Measurements from ENCODE around the gene MGAT4B. TPM values are rescaled to one million over a fixed set of nuclear protein-coding genes. Genes with fewer than 3 reads are reported as not detected.
A peak's percentile ranks its signal among the peaks of the same experiment; 100 is the strongest.
"Not testable (repeated sequence)": the region's sequence is repeated elsewhere in the genome, so short reads cannot be mapped to it uniquely, and the experiment has no call there.

MGAT4B gene
- total RNA-seq, 1 donor from 2014 or later: 207 TPM

- TF ChIP-seq, protein P1, sequence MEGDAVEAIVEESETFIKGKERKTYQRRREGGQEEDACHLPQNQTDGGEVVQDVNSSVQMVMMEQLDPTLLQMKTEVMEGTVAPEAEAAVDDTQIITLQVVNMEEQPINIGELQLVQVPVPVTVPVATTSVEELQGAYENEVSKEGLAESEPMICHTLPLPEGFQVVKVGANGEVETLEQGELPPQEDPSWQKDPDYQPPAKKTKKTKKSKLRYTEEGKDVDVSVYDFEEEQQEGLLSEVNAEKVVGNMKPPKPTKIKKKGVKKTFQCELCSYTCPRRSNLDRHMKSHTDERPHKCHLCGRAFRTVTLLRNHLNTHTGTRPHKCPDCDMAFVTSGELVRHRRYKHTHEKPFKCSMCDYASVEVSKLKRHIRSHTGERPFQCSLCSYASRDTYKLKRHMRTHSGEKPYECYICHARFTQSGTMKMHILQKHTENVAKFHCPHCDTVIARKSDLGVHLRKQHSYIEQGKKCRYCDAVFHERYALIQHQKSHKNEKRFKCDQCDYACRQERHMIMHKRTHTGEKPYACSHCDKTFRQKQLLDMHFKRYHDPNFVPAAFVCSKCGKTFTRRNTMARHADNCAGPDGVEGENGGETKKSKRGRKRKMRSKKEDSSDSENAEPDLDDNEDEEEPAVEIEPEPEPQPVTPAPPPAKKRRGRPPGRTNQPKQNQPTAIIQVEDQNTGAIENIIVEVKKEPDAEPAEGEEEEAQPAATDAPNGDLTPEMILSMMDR (IDR thresholded peaks at IDR 0.05): no peak
- intact Hi-C loops (cut with DNase I): no loop called here
- Histone ChIP-seq H3K4me1 (no peaks in the 10 kb centered on the region), H3K27ac (no peak overlapping the region), H3K36me3 (peaks cover 59 to 90% of the 10 kb centered on the region in 2 donors), H3K9me3 (peaks cover 5 to 7% of the 10 kb centered on the region in 2 donors), H3K4me3 (no peak overlapping the region), H3K27me3 (no peaks in the 10 kb centered on the region)
- no peak for DNase-seq (ENCODE audit: low spot score in 2 of 2)
These were observed 33.7 kb upstream of the MGAT4B start for GRCh38 chr5:179840321-179840720.

DNA sequence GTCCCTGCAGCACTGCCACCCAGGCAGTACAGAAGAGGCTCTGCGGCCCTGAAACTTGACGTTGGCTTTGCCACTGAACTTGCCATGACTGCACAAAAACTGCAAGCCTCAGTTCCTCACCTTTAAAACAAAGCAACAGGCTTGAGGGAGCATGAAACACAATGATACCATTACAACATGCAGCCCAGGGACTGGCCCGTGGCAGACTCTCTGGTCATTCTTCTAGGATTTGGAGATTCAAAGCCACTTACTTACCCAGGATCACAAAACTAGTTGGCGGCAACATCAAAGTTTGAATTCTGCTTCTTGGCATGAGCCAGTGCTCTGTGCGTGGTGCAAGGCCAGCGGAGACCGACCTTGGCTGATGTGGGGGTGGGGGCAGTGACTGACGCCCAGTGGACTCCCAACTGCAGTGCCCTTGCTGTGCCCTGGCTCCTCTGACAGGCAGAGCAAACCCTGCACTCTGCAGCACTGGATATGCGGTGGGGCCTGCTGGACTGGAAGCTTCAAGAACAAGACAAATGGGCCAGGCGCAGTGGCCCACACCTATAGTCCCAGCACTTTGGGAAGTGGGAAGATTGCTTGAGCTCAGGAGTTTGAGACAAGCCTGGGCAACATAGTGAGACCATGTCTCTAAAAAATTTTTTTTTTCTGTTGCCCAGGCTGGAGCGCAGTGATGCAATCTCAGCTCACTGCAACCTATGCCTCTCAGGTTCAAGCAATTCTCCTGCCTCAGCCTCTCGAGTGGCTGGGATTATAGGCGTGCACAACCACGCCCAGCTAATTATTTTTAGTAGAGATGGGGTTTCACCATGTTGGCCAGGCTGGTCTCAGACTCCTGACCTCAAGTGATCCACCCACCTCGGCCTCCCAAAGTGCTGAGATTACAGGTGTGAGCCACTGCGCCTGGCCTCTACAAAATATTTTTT, 32.9 kb upstream of the MGAT4B start:
- intact Hi-C loops (cut with DNase I): no loop called here
- no peaks in the 10 kb centered on the region for H3K4me1 ChIP-seq
- H3K27ac ChIP-seq: no peak overlapping the region
- H3K27me3 ChIP-seq: no peaks in the 10 kb centered on the region
- peaks cover under 1% of the 10 kb centered on the region in 2 donors for H3K9me3 ChIP-seq
- H3K36me3 ChIP-seq: peaks cover 60 to 84% of the 10 kb centered on the region in 2 donors
- no peak for DNase-seq (ENCODE audit: low spot score in 2 of 2)
- TF ChIP-seq, protein P1 (IDR thresholded peaks at IDR 0.05): no peak
- H3K4me3 ChIP-seq: no peak overlapping the region

GRCh38 chr5:179837076-179838011, 30.7 kb upstream of the MGAT4B start:
- H3K4me3 ChIP-seq: no peak overlapping the region
- no peaks in the 10 kb centered on the region for H3K4me1 ChIP-seq
- no peaks in the 10 kb centered on the region for H3K27me3 ChIP-seq
- H3K27ac ChIP-seq: no peak overlapping the region
- intact Hi-C loops (cut with DNase I): no loop called here
- DNase-seq (ENCODE audit: low spot score in 2 of 2): no peak
- TF ChIP-seq, protein P1 (IDR thresholded peaks at IDR 0.05): no peak
- peaks cover 77 to 86% of the 10 kb centered on the region in 2 donors for H3K36me3 ChIP-seq
- H3K9me3 ChIP-seq: no peaks in the 10 kb centered on the region

DNA sequence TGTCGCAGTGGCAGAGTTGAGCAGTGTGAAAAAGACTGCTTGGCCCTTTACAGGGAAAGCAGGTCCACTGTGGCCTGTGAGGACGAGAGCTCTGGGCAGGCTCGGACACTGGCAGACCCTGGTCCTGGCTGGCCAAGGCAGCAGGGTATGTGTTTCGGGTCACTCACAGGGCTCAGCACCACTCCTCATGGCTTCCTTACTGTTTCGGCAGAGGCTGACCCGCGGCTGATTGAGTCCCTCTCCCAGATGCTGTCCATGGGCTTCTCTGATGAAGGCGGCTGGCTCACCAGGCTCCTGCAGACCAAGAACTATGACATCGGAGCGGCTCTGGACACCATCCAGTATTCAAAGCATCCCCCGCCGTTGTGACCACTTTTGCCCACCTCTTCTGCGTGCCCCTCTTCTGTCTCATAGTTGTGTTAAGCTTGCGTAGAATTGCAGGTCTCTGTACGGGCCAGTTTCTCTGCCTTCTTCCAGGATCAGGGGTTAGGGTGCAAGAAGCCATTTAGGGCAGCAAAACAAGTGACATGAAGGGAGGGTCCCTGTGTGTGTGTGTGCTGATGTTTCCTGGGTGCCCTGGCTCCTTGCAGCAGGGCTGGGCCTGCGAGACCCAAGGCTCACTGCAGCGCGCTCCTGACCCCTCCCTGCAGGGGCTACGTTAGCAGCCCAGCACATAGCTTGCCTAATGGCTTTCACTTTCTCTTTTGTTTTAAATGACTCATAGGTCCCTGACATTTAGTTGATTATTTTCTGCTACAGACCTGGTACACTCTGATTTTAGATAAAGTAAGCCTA, 29.8 kb upstream of the MGAT4B start:
- Histone ChIP-seq H3K4me3 (no peak overlapping the region), H3K27me3 (no peaks in the 10 kb centered on the region), H3K4me1 (no peaks in the 10 kb centered on the region), H3K36me3 (peaks cover 81 to 86% of the 10 kb centered on the region in 2 donors), H3K9me3 (no peaks in the 10 kb centered on the region), H3K27ac (peak overlapping the region in 1 of 2 donors; percentile 27)
- intact Hi-C loops (cut with DNase I): no loop called here
- no peak for DNase-seq (ENCODE audit: low spot score in 2 of 2)
- TF ChIP-seq, protein P1 (IDR thresholded peaks at IDR 0.05): peak in 1 of 3 experiments; percentile 15

DNA sequence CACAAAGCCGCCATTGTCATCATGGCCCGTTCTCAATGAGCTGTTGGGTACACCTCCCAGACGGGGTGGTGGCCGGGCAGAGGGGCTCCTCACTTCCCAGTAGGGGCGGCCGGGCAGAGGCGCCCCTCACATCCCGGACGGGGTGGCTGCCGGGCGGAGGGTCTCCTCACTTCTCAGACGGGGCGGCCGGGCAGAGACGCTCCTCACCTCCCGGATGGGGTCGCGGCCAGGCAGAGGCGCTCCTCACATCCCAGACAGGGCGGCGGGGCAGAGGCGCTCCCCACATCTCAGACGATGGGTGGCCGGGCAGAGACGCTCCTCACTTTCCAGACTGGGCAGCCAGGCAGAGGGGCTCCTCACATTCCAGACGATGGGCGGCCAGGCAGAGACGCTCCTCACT, 28.2 kb upstream of the MGAT4B start:
- DNase-seq (ENCODE audit: low spot score in 2 of 2); intact Hi-C loops (cut with DNase I); H3K27me3 ChIP-seq; H3K27ac ChIP-seq; H3K9me3 ChIP-seq; H3K4me1 ChIP-seq; H3K4me3 ChIP-seq: not testable (repeated sequence)
- peaks cover 82 to 87% of the 10 kb centered on the region in 2 donors for H3K36me3 ChIP-seq
